ENCODE data around the gene IL17RC. TPM values are rescaled to one million over a fixed set of nuclear protein-coding genes. Genes with fewer than 3 reads are reported as not detected.

Gene IL17RC, protein sequence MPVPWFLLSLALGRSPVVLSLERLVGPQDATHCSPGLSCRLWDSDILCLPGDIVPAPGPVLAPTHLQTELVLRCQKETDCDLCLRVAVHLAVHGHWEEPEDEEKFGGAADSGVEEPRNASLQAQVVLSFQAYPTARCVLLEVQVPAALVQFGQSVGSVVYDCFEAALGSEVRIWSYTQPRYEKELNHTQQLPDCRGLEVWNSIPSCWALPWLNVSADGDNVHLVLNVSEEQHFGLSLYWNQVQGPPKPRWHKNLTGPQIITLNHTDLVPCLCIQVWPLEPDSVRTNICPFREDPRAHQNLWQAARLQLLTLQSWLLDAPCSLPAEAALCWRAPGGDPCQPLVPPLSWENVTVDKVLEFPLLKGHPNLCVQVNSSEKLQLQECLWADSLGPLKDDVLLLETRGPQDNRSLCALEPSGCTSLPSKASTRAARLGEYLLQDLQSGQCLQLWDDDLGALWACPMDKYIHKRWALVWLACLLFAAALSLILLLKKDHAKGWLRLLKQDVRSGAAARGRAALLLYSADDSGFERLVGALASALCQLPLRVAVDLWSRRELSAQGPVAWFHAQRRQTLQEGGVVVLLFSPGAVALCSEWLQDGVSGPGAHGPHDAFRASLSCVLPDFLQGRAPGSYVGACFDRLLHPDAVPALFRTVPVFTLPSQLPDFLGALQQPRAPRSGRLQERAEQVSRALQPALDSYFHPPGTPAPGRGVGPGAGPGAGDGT
- total RNA-seq (10 to 100 TPM; 24.0 to 46.5 (median 37.4) TPM), polyA plus RNA-seq (10 to 100 TPM; 14.2 to 34.1 TPM)
- long read RNA-seq, donor 1, transcript IL17RC-202 (18 exons, 2,388 nt): major isoform, 9 of 65 reads
- long read RNA-seq, donor 1, partial matches to known transcripts: 11 of 65 reads
- long read RNA-seq, donor 1, other reads (novel, unspliced or antisense): 43 of 65 reads
- long read RNA-seq, donor 2: 0 reads
- long read RNA-seq, donor 3, partial matches to known transcripts: 9 of 64 reads
- long read RNA-seq, donor 3, other reads (novel, unspliced or antisense): 50 of 64 reads

GRCh38 chr3:9916734-9917680, at the start of gene IL17RC:
TSS of gene IL17RC (plus strand) at chr3:9917098. CDS start at chr3:9917316, 218 bp downstream.
- peak; percentile 84 to 91 (median 88) for DNase-seq
- H3K9me3 ChIP-seq: no peaks in the 10 kb centered on the region
- H3K27me3 ChIP-seq: no peaks in the 10 kb centered on the region
- intact Hi-C loops (cut with DNase I): loop anchor here in 2 of 4 donors (5.0 kb wide), 2 partner anchors 55 to 70 kb away; no protein-coding TSS in a partner anchor
- H3K36me3 ChIP-seq: no peaks in the 10 kb centered on the region
- TF ChIP-seq EP300 (IDR thresholded peaks at IDR 0.05) (no peak), POLR2A (IDR thresholded peaks at IDR 0.05) (peak; percentile 66), CTCF (IDR thresholded peaks at IDR 0.05) (peak in 1 of 3 donors; percentile 12)
- peaks cover 13% of the 10 kb centered on the region for H3K4me1 ChIP-seq (ENCODE audit: insufficient read depth)
- WGBS, 3 donors: 2 to 3% (median 3%) methylated on average over 16 to 19 of the region's 19 CpGs
- H3K4me3 ChIP-seq: peak within 1 kb of the TSS; percentile 59
- H3K27ac ChIP-seq: peak within 1 kb of the TSS; percentile 82 to 84

GRCh38 chr3:9867106-9867505, 49.8 kb upstream of the IL17RC start:
- intact Hi-C loops (cut with DNase I): loop anchor here in 1 of 4 donors (2.0 kb wide), 1 partner anchor 22 kb away; no protein-coding TSS in a partner anchor
- 88 to 94% (median 92%) methylated on average over 12 of the region's 12 CpGs for WGBS, 3 donors
- no peak for DNase-seq
- Histone ChIP-seq H3K9me3 (no peaks in the 10 kb centered on the region), H3K36me3 (no peaks in the 10 kb centered on the region), H3K27ac (peak overlapping the region in 1 of 2 donors; percentile 17), H3K27me3 (no peaks in the 10 kb centered on the region), H3K4me3 (no peak overlapping the region), H3K4me1 (ENCODE audit: insufficient read depth) (peaks cover 13% of the 10 kb centered on the region)
- no peak for TF ChIP-seq CTCF (IDR thresholded peaks at IDR 0.05)
- no peak for TF ChIP-seq POLR2A (IDR thresholded peaks at IDR 0.05)
- TF ChIP-seq EP300 (IDR thresholded peaks at IDR 0.05): no peak

GRCh38 chr3:9869955-9870354, 46.9 kb upstream of the IL17RC start:
- H3K27me3 ChIP-seq: no peaks in the 10 kb centered on the region
- DNase-seq: no peak
- no peaks in the 10 kb centered on the region for H3K36me3 ChIP-seq
- no peaks in the 10 kb centered on the region for H3K9me3 ChIP-seq
- peaks cover 12% of the 10 kb centered on the region for H3K4me1 ChIP-seq (ENCODE audit: insufficient read depth)
- H3K27ac ChIP-seq: no peak overlapping the region
- H3K4me3 ChIP-seq: no peak overlapping the region
- intact Hi-C loops (cut with DNase I): no loop called here
- WGBS, 3 donors: 72 to 81% (median 80%) methylated on average over 5 of the region's 5 CpGs
- TF ChIP-seq CTCF (IDR thresholded peaks at IDR 0.05) (no peak), EP300 (IDR thresholded peaks at IDR 0.05) (no peak)
